ENCODE results near the gene RNF25. TPM values are rescaled to one million over a fixed set of nuclear protein-coding genes. Genes with fewer than 3 reads are reported as not detected.

Gene RNF25
- total and polyA plus RNA-seq, 2 of the 8 experiments (the other 6 are each of a cell fraction or from before 2014, with no cell fraction given), result 19.6 to 29.6 TPM

DNA sequence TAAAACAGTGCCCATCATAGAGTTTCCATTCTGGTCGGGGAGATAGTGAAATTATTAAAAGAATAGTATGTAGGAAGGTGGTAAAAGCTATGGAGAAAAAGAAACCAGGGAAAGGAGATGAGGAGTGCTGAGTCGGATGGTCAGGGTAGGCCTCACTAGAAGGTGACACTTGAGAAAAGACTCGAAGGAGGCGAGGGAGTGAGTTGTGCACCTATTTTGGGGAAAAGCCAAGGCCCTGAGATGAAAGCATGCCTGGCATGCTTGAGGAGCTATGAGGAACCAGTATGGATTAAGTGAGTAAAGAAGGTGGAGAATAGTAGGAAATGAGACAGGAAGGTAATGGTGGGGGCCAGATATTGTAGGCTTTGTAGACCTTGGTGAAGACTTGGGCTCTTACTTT, 31.5 kb upstream of the RNF25 start:
- no peaks in the 10 kb centered on the region for H3K27me3 ChIP-seq (replicated peaks in 1 of 4; ENCODE audit: control insufficient read depth in 3 of 4, extremely low read depth in 1 of 4, insufficient read depth in 3 of 4, low read length in 3 of 4)
- no peaks in the 10 kb centered on the region for H3K79me1 ChIP-seq (ENCODE audit: low read depth, low read length)
- FAIRE-seq, result no peak
- no peak overlapping the region for H4K5ac ChIP-seq (ENCODE audit: insufficient read length, low read depth, low read length)
- H3K14ac ChIP-seq (ENCODE audit: insufficient read length), result no peak overlapping the region
- ChIA-PET POLR2A (ENCODE audit: partially characterized antibody) (interaction anchor here (1.0 kb wide), 1 partner anchor 19 kb away, joined by 4 read pairs; no protein-coding TSS in a partner anchor), CTCF (ENCODE audit: partially characterized antibody) (interaction anchor here (0.6 to 2.6 kb wide), 4 partner anchors 16 to 194 kb away, joined by 3 to 12 read pairs (median 6); no protein-coding TSS in a partner anchor)
- H2BK20ac ChIP-seq (ENCODE audit: low read length), result no peak overlapping the region
- no peak overlapping the region for H2BK15ac ChIP-seq (ENCODE audit: low read length)
- WGBS, 2 experiments (ENCODE audit: extremely low coverage in 1 of 2, insufficient coverage in 1 of 2, insufficient read length in 1 of 2, insufficient replicate concordance in 2 of 2, low coverage in 1 of 2, low lambda C conversion rate in 2 of 2, missing lambda C conversion rate in 1 of 2), result 86% methylated on average over 4 of the region's 4 CpGs; no CpG with 5 or more reads in 1 of the 2 experiments
- H4K91ac ChIP-seq (replicated peaks; ENCODE audit: insufficient read length, low read length), result no peak overlapping the region
- DNase-seq (ENCODE audit: low read depth in 1 of 2, low spot score in 2 of 2), result no peak
- H3K56ac ChIP-seq (replicated peaks; ENCODE audit: insufficient read length, low read depth, low read length), result no peak overlapping the region
- no peak overlapping the region for H2BK12ac ChIP-seq (ENCODE audit: low read depth, low read length)
- no peaks in the 10 kb centered on the region for H3K9me3 ChIP-seq (ENCODE audit: insufficient read depth in 2 of 2, low read depth in 1 of 2, low read length in 1 of 2)
- H3K18ac ChIP-seq (ENCODE audit: extremely low read depth, low read length), result no peak overlapping the region
- no peaks in the 10 kb centered on the region for H3K79me2 ChIP-seq (ENCODE audit: control insufficient read depth in 1 of 2, insufficient read depth in 2 of 2, low read length in 2 of 2)
- no peak overlapping the region for H2AK5ac ChIP-seq (ENCODE audit: low read depth, low read length)
- H3K36me3 ChIP-seq (ENCODE audit: control insufficient read depth in 2 of 4, insufficient read depth in 4 of 4, low read length in 3 of 4), result peaks cover 0 to 3% (median under 1%) of the 10 kb centered on the region in 4 experiments; a peak in 3 of 8 replicates
- H2BK120ac ChIP-seq (replicated peaks; ENCODE audit: low read depth, low read length), result no peak overlapping the region
- no peak overlapping the region for H3K4me2 ChIP-seq (ENCODE audit: insufficient read depth in 1 of 2, low read depth in 2 of 2, low read length in 2 of 2)
- no peak overlapping the region for H2AFZ ChIP-seq (ENCODE audit: low read length)
- no peaks in the 10 kb centered on the region for H3K4me1 ChIP-seq (replicated peaks in 1 of 4; ENCODE audit: control insufficient read depth in 3 of 4, insufficient read depth in 4 of 4, low read length in 3 of 4)
- H3K27ac ChIP-seq (ENCODE audit: low read depth, low read length), result no peak overlapping the region
- H3K23me2 ChIP-seq (ENCODE audit: low read depth, low read length), result no peaks in the 10 kb centered on the region
- H4K8ac ChIP-seq (ENCODE audit: extremely low read depth, insufficient read depth, low read length), result no peak overlapping the region
- no peak overlapping the region for H2BK5ac ChIP-seq (ENCODE audit: low read depth, low read length)
- H3K4me3 ChIP-seq (ENCODE audit: extremely low read depth in 1 of 4, insufficient read depth in 2 of 4, low read depth in 3 of 4, low read length in 4 of 4), result no peak overlapping the region
- no peak overlapping the region for H3K9ac ChIP-seq (replicated peaks in 1 of 4; ENCODE audit: extremely low read depth in 1 of 4, low read depth in 3 of 4, low read length in 3 of 4)
- H3K23ac ChIP-seq (ENCODE audit: insufficient read length), result no peak overlapping the region
- H4K20me1 ChIP-seq (replicated peaks in 1 of 2; ENCODE audit: control insufficient read depth in 1 of 2, insufficient read depth in 2 of 2, low read length in 2 of 2), result peaks cover 0 to 2% of the 10 kb centered on the region in 2 experiments
- no peak overlapping the region for H3K4ac ChIP-seq (replicated peaks; ENCODE audit: insufficient read length, low read depth, low read length)
- TF ChIP-seq BACH1 (IDR thresholded peaks at IDR 0.05; ENCODE audit: low read length), result no peak
- no peak for TF ChIP-seq FOSL1 (IDR thresholded peaks at IDR 0.05; ENCODE audit: insufficient read depth, low read depth, low read length)
- TF ChIP-seq, protein P1, sequence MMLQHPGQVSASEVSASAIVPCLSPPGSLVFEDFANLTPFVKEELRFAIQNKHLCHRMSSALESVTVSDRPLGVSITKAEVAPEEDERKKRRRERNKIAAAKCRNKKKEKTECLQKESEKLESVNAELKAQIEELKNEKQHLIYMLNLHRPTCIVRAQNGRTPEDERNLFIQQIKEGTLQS (IDR thresholded peaks at IDR 0.05; ENCODE audit: insufficient read depth, low read depth, low read length), result no peak
- TF ChIP-seq HDAC2 (IDR thresholded peaks at IDR 0.05; ENCODE audit: borderline replicate concordance in 1 of 2, low read depth in 2 of 2, low read length in 2 of 2), result no peak
- TF ChIP-seq NRF1 (IDR thresholded peaks at IDR 0.05; ENCODE audit: low read depth, low read length), result no peak
- no peak for TF ChIP-seq GTF2F1 (IDR thresholded peaks at IDR 0.05; ENCODE audit: borderline replicate concordance, low read depth, low read length)
- no peak for TF ChIP-seq POLR2A (IDR thresholded peaks at IDR 0.05; ENCODE audit: control extremely low read depth in 1 of 2, low read depth in 2 of 2, low read length in 2 of 2)

Measured in H1 (cell line).